Panc1 (cell line): ENCODE measurements around the gene PCDHA9.

Experiments
- POLR2AphosphoS5 ChIP-seq: IDR thresholded peaks from 2 replicates; pipeline ENCODE4 v1.6.1; 2012; ENCODE audit warnings: mild to moderate bottlenecking, low read depth, low read length, moderate library complexity
- SIN3A ChIP-seq: IDR thresholded peaks from 2 replicates; pipeline ENCODE4 v1.6.1; 2012; ENCODE audit warnings: low read depth, mild to moderate bottlenecking, low read length, moderate library complexity, borderline replicate concordance; ENCODE audit not compliant: insufficient read depth
- TF ChIP-seq, protein P1 (sequence below): fragments of 450-650 bp; IDR thresholded peaks from 2 replicates; pipeline ENCODE4 v1.5.1; 2017; ENCODE audit warnings: mild to moderate bottlenecking

- TF ChIP-seq, protein P1, sequence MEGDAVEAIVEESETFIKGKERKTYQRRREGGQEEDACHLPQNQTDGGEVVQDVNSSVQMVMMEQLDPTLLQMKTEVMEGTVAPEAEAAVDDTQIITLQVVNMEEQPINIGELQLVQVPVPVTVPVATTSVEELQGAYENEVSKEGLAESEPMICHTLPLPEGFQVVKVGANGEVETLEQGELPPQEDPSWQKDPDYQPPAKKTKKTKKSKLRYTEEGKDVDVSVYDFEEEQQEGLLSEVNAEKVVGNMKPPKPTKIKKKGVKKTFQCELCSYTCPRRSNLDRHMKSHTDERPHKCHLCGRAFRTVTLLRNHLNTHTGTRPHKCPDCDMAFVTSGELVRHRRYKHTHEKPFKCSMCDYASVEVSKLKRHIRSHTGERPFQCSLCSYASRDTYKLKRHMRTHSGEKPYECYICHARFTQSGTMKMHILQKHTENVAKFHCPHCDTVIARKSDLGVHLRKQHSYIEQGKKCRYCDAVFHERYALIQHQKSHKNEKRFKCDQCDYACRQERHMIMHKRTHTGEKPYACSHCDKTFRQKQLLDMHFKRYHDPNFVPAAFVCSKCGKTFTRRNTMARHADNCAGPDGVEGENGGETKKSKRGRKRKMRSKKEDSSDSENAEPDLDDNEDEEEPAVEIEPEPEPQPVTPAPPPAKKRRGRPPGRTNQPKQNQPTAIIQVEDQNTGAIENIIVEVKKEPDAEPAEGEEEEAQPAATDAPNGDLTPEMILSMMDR = no peak
- TF ChIP-seq POLR2AphosphoS5 (no peak), SIN3A (no peak)
Observed at GRCh38 chr5:140842798-140843733, 5.1 kb upstream of the PCDHA9 start.
